GM12878 (cell line): ENCODE data around the gene TEAD4. TPM values are rescaled to one million over a fixed set of nuclear protein-coding genes. Genes with fewer than 3 reads are reported as not detected.

Source experiments
- ATAC-seq: fragments of 200-7000 bp; cut with Tn5 transposase; 3 replicates; pipeline ENCODE4 v1.9.1; 2020; ENCODE audit warnings: mild to moderate bottlenecking, moderate library complexity
- BruUV-seq: library from RNA; stranded (reverse); fragments of 400-500 nt; replicated peaks from 2 replicates; lab custom pipeline; 2021; lab: Mats Ljungman, UMichigan
- CTCF ChIA-PET: fragments of 300-600 bp; sonication (Branson Sonifier 250); formaldehyde crosslinking; extraction: SDS; loops from one replicate; lab custom pipeline; 2021; ENCODE audit warnings: inconsistent platforms; lab: Yijun Ruan, JAX
- POLR2A ChIA-PET: fragments of 350-600 bp; formaldehyde crosslinking; extraction: SDS; loops from one replicate; lab custom pipeline; 2021; ENCODE audit warnings: inconsistent platforms; lab: Charles Lee
- RAD21 ChIA-PET: fragments of 300-600 bp; sonication (Branson Sonifier 250); formaldehyde crosslinking; loops from one replicate; lab custom pipeline; 2023; ENCODE audit warnings: antibody characterized with exemption; ENCODE audit not compliant: unreplicated experiment; lab: Charles Lee
- SMC1A ChIA-PET: fragments of 300-600 bp; sonication (Branson Sonifier 250); formaldehyde crosslinking; loops from one replicate; lab custom pipeline; 2023; ENCODE audit not compliant: unreplicated experiment, uncharacterized antibody; lab: Charles Lee
- DNase-seq: peaks from one replicate; pipeline ENCODE4 v3.0.0-alpha.2; 2011; ENCODE audit warnings: low read depth, low spot score
- FAIRE-seq: peaks from 3 replicates; lab custom pipeline; 2011; peaks lifted over from hg19 to GRCh38; lab: Jason Lieb, UNC
- H2AFZ ChIP-seq: 2 replicates; pipeline ENCODE4 v1.6.0; 2011; ENCODE audit warnings: low read depth, low read length, control low read depth; ENCODE audit not compliant: control insufficient read depth
- H3K27ac ChIP-seq: 2 replicates; pipeline ENCODE4 v1.5.1; 2011; ENCODE audit warnings: control low read depth; ENCODE audit not compliant: control insufficient read depth, insufficient read depth
- H3K27me3 ChIP-seq, 2 experiments: replicated peaks in 1 of 2; 2 replicates each; pipeline versions ENCODE4 v1.6.0 to v1.6.1; 2011; ENCODE audit warnings: low read length in 1 of 2; ENCODE audit not compliant: control insufficient read depth in 2 of 2, insufficient read depth in 2 of 2
- H3K36me3 ChIP-seq, 2 experiments: 2 replicates each; pipeline ENCODE4 v1.5.1; 2011; ENCODE audit warnings: low read length in 1 of 2; ENCODE audit not compliant: control insufficient read depth in 2 of 2, insufficient read depth in 2 of 2
- H3K4me1 ChIP-seq: 2 replicates; pipeline ENCODE4 v1.6.1; 2011; ENCODE audit warnings: mild to moderate bottlenecking, low read length, moderate library complexity, mixed read lengths; ENCODE audit not compliant: control insufficient read depth, insufficient read depth
- H3K4me2 ChIP-seq: 2 replicates; pipeline ENCODE4 v1.6.0; 2011; ENCODE audit warnings: control low read depth; ENCODE audit not compliant: control insufficient read depth, insufficient read depth
- H3K4me3 ChIP-seq: fragments of 200-600 bp; sonication (generic); 2 replicates; pipeline ENCODE4 v1.5.1; 2016
- H3K79me2 ChIP-seq: 2 replicates; pipeline ENCODE4 v1.6.0; 2011; ENCODE audit warnings: low read length; ENCODE audit not compliant: control insufficient read depth, insufficient read depth
- H3K9ac ChIP-seq: 2 replicates; pipeline ENCODE4 v1.8.0; 2011; ENCODE audit warnings: low read length, control low read depth, mixed read lengths; ENCODE audit not compliant: control insufficient read depth, insufficient read depth
- H3K9me3 ChIP-seq: replicated peaks from 3 replicates; pipeline ENCODE4 v1.5.1; 2011; ENCODE audit warnings: mild to moderate bottlenecking, low read length; ENCODE audit not compliant: control insufficient read depth, insufficient read depth
- H4K20me1 ChIP-seq: 2 replicates; pipeline ENCODE4 v1.6.0; 2011; ENCODE audit not compliant: control insufficient read depth, insufficient read depth
- BCLAF1 ChIP-seq: fragments of 450-650 bp; IDR thresholded peaks from 2 replicates; pipeline ENCODE4 v1.6.1; 2017; ENCODE audit warnings: antibody characterized with exemption, mild to moderate bottlenecking, moderate library complexity
- MAX ChIP-seq: IDR thresholded peaks from 2 replicates; pipeline ENCODE4 v1.6.1; 2012; ENCODE audit warnings: low read depth, low read length, improper control_type of control experiment
- MTA3 ChIP-seq: IDR thresholded peaks from 2 replicates; pipeline ENCODE4 v1.6.1; 2012; ENCODE audit warnings: low read length, inconsistent platforms, borderline replicate concordance
- PBX3 ChIP-seq: IDR thresholded peaks from 2 replicates; pipeline ENCODE4 v1.6.1; 2011; ENCODE audit warnings: mild to moderate bottlenecking, low read depth, low read length, moderate library complexity; ENCODE audit not compliant: insufficient replicate concordance
- PRDM15 ChIP-seq: fragments of 450-650 bp; formaldehyde crosslinking; IDR thresholded peaks from 2 replicates; pipeline ENCODE4 v1.4.0; 2020; ENCODE audit warnings: mild to moderate bottlenecking, moderate library complexity
- SKIL ChIP-seq: fragments of 450-650 bp; IDR thresholded peaks from 2 replicates; pipeline ENCODE4 v1.6.1; 2017; ENCODE audit warnings: mild to moderate bottlenecking, low read depth, inconsistent platforms; ENCODE audit not compliant: poor library complexity, severe bottlenecking
- WGBS: methylation state at CpG from one replicate; pipeline ENCODE4 v1.1.6; 2016; ENCODE audit warnings: low lambda C conversion rate; ENCODE audit not compliant: insufficient replicate concordance, insufficient coverage; ENCODE audit errors: missing lambda C conversion rate; 5-methylcytosine and 5-hydroxymethylcytosine counted together
- in situ Hi-C: fragments of 300-500 bp; cut with MboI; formaldehyde crosslinking; loops from 9 replicates; pipeline ENCODE4 v1.14.3; 2018; ENCODE audit warnings: mixed read lengths
- intact Hi-C: fragments of 100-400 bp; cut with micrococcal nuclease; formaldehyde crosslinking; loops from one replicate; pipeline ENCODE4 v1.14.2; 2022; ENCODE audit not compliant: unreplicated experiment
- polyA plus RNA-seq, 11 experiments: library from polyadenylated mRNA; depleted of rRNA in 4 of 11; unstranded in 6 of 11; stranded (reverse) in 5 of 11; fragments of >200 nt; fragmentation: Nextera tagmentation in 4 of 11; fragmentation: Illumina TruSeq in 1 of 11; extraction: Ambion mirVana in 4 of 11; extraction: Trizol in 1 of 11; gene quantifications; 1 replicate in 1 of 11; 2 replicates in 10 of 11; pipeline versions ENCODE4 v1.2.1 to v1.2.3, GENCODE V29; 2011 to 2016; ENCODE audit warnings: inconsistent platforms in 2 of 11, missing spikeins in 2 of 11, low read depth in 1 of 11
- total RNA-seq, 4 experiments: library from RNA; depleted of rRNA in 3 of 4; stranded (reverse); fragments of >200 nt in 3 of 4; fragmentation: Illumina TruSeq in 1 of 4; extraction: Trizol in 1 of 4; gene quantifications; 2 replicates each; pipeline versions ENCODE4 v1.2.1 to v1.2.3, GENCODE V29; 2013 to 2021

TEAD4 gene
- total and polyA plus RNA-seq, 10 of the 15 experiments (the other 5 are each of a cell fraction or from before 2014, with no cell fraction given) = 0.04 to 0.68 (median 0.31) TPM; not detected in 4

GRCh38 chr12:3010214-3010930, 51.2 kb downstream of the TEAD4 start:
- RAD21 ChIA-PET = no interaction called here

More at GRCh38 chr12:3010214-3010930, 51.2 kb downstream of the TEAD4 start:
- SMC1A ChIA-PET = no interaction called here
- Histone ChIP-seq H4K20me1 (no peaks in the 10 kb centered on the region), H3K4me1 (no peaks in the 10 kb centered on the region), H3K27me3 (no peaks in the 10 kb centered on the region; a peak in 1 of 4 replicates), H3K4me2 (no peak overlapping the region), H3K36me3 (no peaks in the 10 kb centered on the region), H3K9ac (no peak overlapping the region), H2AFZ (no peak overlapping the region), H3K79me2 (no peaks in the 10 kb centered on the region), H3K9me3 (no peaks in the 10 kb centered on the region), H3K27ac (no peak overlapping the region), H3K4me3 (no peak overlapping the region)
- no peak for DNase-seq
- WGBS = 28% methylated on average over 22 of the region's 22 CpGs
- CTCF ChIA-PET = no interaction called here
- FAIRE-seq = no peak
- no peak for ATAC-seq
- in situ Hi-C loops (no loop called here), intact Hi-C loops (no loop called here)
- POLR2A ChIA-PET = no interaction called here
- no TSS peak for BruUV-seq
- TF ChIP-seq PRDM15 (CRISPR knock-in tag) (no peak), MTA3 (no peak), BCLAF1 (no peak), MAX (no peak), SKIL (no peak), PBX3 (no peak)
